Prostate gland (tissue), 2 donors: Measurements from ENCODE around the gene SUN1.

Source experiments
- CTCF ChIP-seq, 4 experiments: fragments of 200-600 bp in 2 of 4; fragments of 450-650 bp in 2 of 4; sonication (generic) in 2 of 4; IDR thresholded peaks; 1 replicate in 3 of 4; 2 replicates in 1 of 4; pipeline ENCODE4 v1.5.1; 2016 to 2019; ENCODE audit warnings: antibody characterized with exemption in 4 of 4, mild to moderate bottlenecking in 2 of 4, moderate library complexity in 2 of 4
- POLR2A ChIP-seq: fragments of 450-650 bp; IDR thresholded peaks from one replicate; pipeline ENCODE4 v1.6.1; 2016; ENCODE audit warnings: antibody characterized with exemption, mild to moderate bottlenecking
- POLR2AphosphoS5 ChIP-seq: sonication (generic); formaldehyde crosslinking; IDR thresholded peaks from one replicate; pipeline ENCODE4 v1.6.1; 2017; ENCODE audit warnings: antibody characterized with exemption

GRCh38 chr7:859359-860030 is 27.2 kb downstream of the SUN1 start:
- TF ChIP-seq POLR2AphosphoS5 (no peak), CTCF (IDR thresholded peaks at IDR 0.05) (no peak), POLR2A (no peak)
